Uterus (tissue), 4 donors: ENCODE data around the gene PLCE1. TPM values are rescaled to one million over a fixed set of nuclear protein-coding genes. Genes with fewer than 3 reads are reported as not detected.

Experiments used
- DNase-seq, 2 donors: peaks; one replicate each; pipeline ENCODE4 v3.0.0-alpha.2; 2019 to 2020
- H3K27ac ChIP-seq, 2 donors: fragments of 200-600 bp; sonication (generic); 1 replicate in 1 of 2; 2 replicates in 1 of 2; pipeline ENCODE4 v1.5.1; 2016 to 2018
- H3K27me3 ChIP-seq, 2 donors: fragments of 200-600 bp; sonication (generic); one replicate each; pipeline ENCODE4 v1.5.1; 2018 to 2019; ENCODE audit warnings: control low read depth in 1 of 2
- H3K36me3 ChIP-seq, 2 donors: fragments of 200-600 bp; sonication (generic); one replicate each; pipeline ENCODE4 v1.5.1; 2019; ENCODE audit warnings: control low read depth in 1 of 2
- H3K4me1 ChIP-seq, 2 donors: fragments of 200-600 bp; sonication (generic); one replicate each; pipeline ENCODE4 v1.5.1; 2018 to 2019; ENCODE audit warnings: control low read depth in 1 of 2
- H3K4me3 ChIP-seq, 2 donors: fragments of 200-600 bp; sonication (generic); 1 replicate in 1 of 2; 2 replicates in 1 of 2; pipeline ENCODE4 v1.5.1; 2018 to 2019; ENCODE audit warnings: mild to moderate bottlenecking in 1 of 2
- H3K9me3 ChIP-seq, 2 donors: fragments of 200-600 bp; sonication (generic); one replicate each; pipeline ENCODE4 v1.5.1; 2019; ENCODE audit warnings: control low read depth in 1 of 2
- CTCF ChIP-seq, 4 experiments: fragments of 200-600 bp in 2 of 4; fragments of 450-650 bp in 2 of 4; sonication (generic) in 2 of 4; IDR thresholded peaks; one replicate each; pipeline ENCODE4 v1.5.1; 2016 to 2019; ENCODE audit warnings: antibody characterized with exemption in 4 of 4, mild to moderate bottlenecking in 2 of 4, moderate library complexity in 1 of 4
- POLR2A ChIP-seq, 2 donors: fragments of 450-650 bp; IDR thresholded peaks; one replicate each; pipeline ENCODE4 v1.6.1; 2016; ENCODE audit warnings: antibody characterized with exemption in 2 of 2, mild to moderate bottlenecking in 1 of 2, moderate library complexity in 1 of 2
- intact Hi-C: fragments of 100-400 bp; cut with DNase I; formaldehyde crosslinking; loops from one replicate; pipeline ENCODE4 v1.15.1; 2023; ENCODE audit warnings: low total_unique reads
- total RNA-seq, 4 donors: library from RNA; depleted of rRNA in 3 of 4; stranded (reverse); fragments of >200 nt in 3 of 4; gene quantifications; one replicate each; pipeline versions ENCODE4 v1.1.0 to v1.2.4, GENCODE V29; 2014 to 2023
- donor health status: DM: yes; HTN: yes; CAD: no.

PLCE1 gene
- total RNA-seq, 4 donors from 2014 or later, result 7.1 to 21.7 (median 12.9) TPM

- no peak overlapping the region for H3K27ac ChIP-seq
- intact Hi-C loops, result no loop called here
Measured at GRCh38 chr10:94016727-94017714, 23.3 kb downstream of the PLCE1 start.

GRCh38 chr10:94018107-94018506 is 24.4 kb downstream of the PLCE1 start:
- Histone ChIP-seq H3K36me3 (no peaks in the 10 kb centered on the region), H3K27me3 (no peaks in the 10 kb centered on the region), H3K4me3 (no peak overlapping the region), H3K27ac (peak overlapping the region in 1 of 2 donors; percentile 12), H3K4me1 (no peaks in the 10 kb centered on the region), H3K9me3 (no peaks in the 10 kb centered on the region)
- no peak for TF ChIP-seq CTCF (IDR thresholded peaks at IDR 0.05)
- no peak for TF ChIP-seq POLR2A (IDR thresholded peaks at IDR 0.05)
- DNase-seq, result no peak
- intact Hi-C loops, result no loop called here

More at GRCh38 chr10:94016727-94017714, 23.3 kb downstream of the PLCE1 start:
- Histone ChIP-seq H3K27me3 (no peaks in the 10 kb centered on the region), H3K4me3 (no peak overlapping the region), H3K9me3 (no peaks in the 10 kb centered on the region), H3K4me1 (no peaks in the 10 kb centered on the region), H3K36me3 (no peaks in the 10 kb centered on the region)
- TF ChIP-seq POLR2A (IDR thresholded peaks at IDR 0.05) (no peak), CTCF (IDR thresholded peaks at IDR 0.05) (no peak)
- DNase-seq, result peak in 1 of 2 donors; percentile 24

GRCh38 chr10:94023906-94024305 is 30.2 kb downstream of the PLCE1 start:
- intact Hi-C loops, result no loop called here
- H3K27ac ChIP-seq, result no peak overlapping the region
- no peaks in the 10 kb centered on the region for H3K36me3 ChIP-seq
- no peak for DNase-seq
- no peak overlapping the region for H3K4me3 ChIP-seq
- H3K27me3 ChIP-seq, result no peaks in the 10 kb centered on the region
- no peaks in the 10 kb centered on the region for H3K4me1 ChIP-seq
- TF ChIP-seq POLR2A (IDR thresholded peaks at IDR 0.05) (no peak), CTCF (IDR thresholded peaks at IDR 0.05) (no peak)
- peaks cover 0 to 6% of the 10 kb centered on the region in 2 donors for H3K9me3 ChIP-seq

GRCh38 chr10:94024407-94024806 is 30.7 kb downstream of the PLCE1 start:
- TF ChIP-seq POLR2A (IDR thresholded peaks at IDR 0.05), result no peak
- TF ChIP-seq CTCF (IDR thresholded peaks at IDR 0.05), result no peak
- no peak overlapping the region for H3K27ac ChIP-seq
- DNase-seq, result no peak
- H3K36me3 ChIP-seq, result no peaks in the 10 kb centered on the region
- H3K9me3 ChIP-seq, result peaks cover 0 to 11% of the 10 kb centered on the region in 2 donors
- H3K27me3 ChIP-seq, result no peaks in the 10 kb centered on the region
- intact Hi-C loops, result no loop called here
- H3K4me3 ChIP-seq, result no peak overlapping the region
- no peaks in the 10 kb centered on the region for H3K4me1 ChIP-seq

GRCh38 chr10:94025806-94026205 is 32.1 kb downstream of the PLCE1 start:
- Histone ChIP-seq H3K9me3 (peaks cover 0 to 14% of the 10 kb centered on the region in 2 donors), H3K4me3 (no peak overlapping the region)
- intact Hi-C loops, result no loop called here

More at GRCh38 chr10:94025806-94026205, 32.1 kb downstream of the PLCE1 start:
- Histone ChIP-seq H3K36me3 (no peaks in the 10 kb centered on the region), H3K4me1 (no peaks in the 10 kb centered on the region), H3K27ac (no peak overlapping the region), H3K27me3 (no peaks in the 10 kb centered on the region)
- TF ChIP-seq POLR2A (IDR thresholded peaks at IDR 0.05), result no peak
- no peak for TF ChIP-seq CTCF (IDR thresholded peaks at IDR 0.05)
- DNase-seq, result no peak
